Muscle of leg (tissue), 11 donors: ENCODE data around the gene ACSS1. TPM values are rescaled to one million over a fixed set of nuclear protein-coding genes. Genes with fewer than 3 reads are reported as not detected.

Experiments used
- DNase-seq: peaks from one replicate; pipeline ENCODE4 v3.0.0; 2013
- H3K27ac ChIP-seq: one replicate; pipeline ENCODE4 v1.5.1; 2013; ENCODE audit warnings: mild to moderate bottlenecking, low read length, control low read depth
- H3K27me3 ChIP-seq: one replicate; pipeline ENCODE4 v1.6.1; 2013; ENCODE audit warnings: low read length; ENCODE audit not compliant: control insufficient read depth, insufficient read depth
- H3K36me3 ChIP-seq: one replicate; pipeline ENCODE4 v1.6.1; 2013; ENCODE audit warnings: low read length; ENCODE audit not compliant: control insufficient read depth, insufficient read depth
- H3K4me1 ChIP-seq: one replicate; pipeline ENCODE4 v1.6.1; 2013; ENCODE audit warnings: low read length; ENCODE audit not compliant: control insufficient read depth, insufficient read depth
- H3K4me3 ChIP-seq: one replicate; pipeline ENCODE4 v1.5.1; 2013; ENCODE audit warnings: low read length, control low read depth
- H3K9me3 ChIP-seq: replicated peaks from 2 replicates; pipeline ENCODE4 v1.6.1; 2013; ENCODE audit warnings: low read depth, low read length; ENCODE audit not compliant: control insufficient read depth
- WGBS: methylation state at CpG from one replicate; pipeline ENCODE4 v1.1.5; 2013; ENCODE audit warnings: missing lambda C conversion rate; ENCODE audit not compliant: insufficient coverage; 5-methylcytosine and 5-hydroxymethylcytosine counted together
- polyA plus RNA-seq, 8 donors: library from polyadenylated mRNA; unstranded; fragments of 120-200 nt; gene quantifications; one replicate each; pipeline versions ENCODE4 v1.2.1 to v1.2.3, GENCODE V29; 2013; ENCODE audit warnings: inconsistent platforms in 1 of 8, low replicate concordance in 1 of 8; ENCODE audit not compliant: insufficient read length in 8 of 8, insufficient read depth in 1 of 8
- total RNA-seq: library from RNA; stranded (reverse); fragments of 120-200 nt; gene quantifications from one replicate; pipeline ENCODE4 v1.2.4, GENCODE V29; 2013

ACSS1 gene
- total and polyA plus RNA-seq, 9 donors = 10.5 to 28.9 (median 21.2) TPM

DNA sequence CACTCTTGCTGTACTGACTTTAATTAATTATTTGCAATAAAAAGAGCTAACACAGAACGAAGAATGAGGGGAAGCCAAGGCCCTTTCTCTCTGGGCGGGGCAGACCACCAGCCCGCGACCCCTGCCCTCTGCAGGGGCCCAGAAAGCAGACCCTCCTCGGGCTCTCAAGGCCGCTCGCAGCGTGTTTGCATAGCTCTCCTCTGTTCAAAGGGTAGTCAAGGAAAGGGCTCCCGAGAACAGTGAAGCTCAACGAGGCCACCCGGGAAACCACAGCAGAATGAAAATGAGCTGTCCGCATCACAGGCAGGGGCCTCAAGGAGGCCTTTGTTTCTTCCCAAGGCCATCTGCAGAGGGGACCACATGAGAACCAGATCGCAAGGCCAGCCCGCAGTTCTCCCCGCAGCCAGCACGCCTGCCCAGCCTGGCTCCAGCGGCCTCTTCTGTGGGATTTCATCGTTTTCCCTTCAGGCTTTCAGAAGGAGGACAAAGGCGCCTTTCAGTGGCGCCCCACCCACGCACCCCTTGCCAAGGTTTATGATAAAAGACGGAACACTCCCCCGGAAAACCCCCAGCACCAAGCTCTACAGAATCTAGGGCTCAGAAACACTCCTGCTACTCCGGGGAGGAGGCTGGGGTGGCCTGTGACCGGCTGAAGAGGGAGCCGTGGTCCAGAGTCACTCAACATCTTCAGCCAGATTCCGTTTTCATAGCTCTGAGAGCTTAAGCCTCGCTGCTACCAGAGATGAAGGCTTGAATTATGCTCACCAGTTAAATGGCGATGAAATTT lies 25.3 kb downstream of the ACSS1 start:
- H3K36me3 ChIP-seq = peaks cover 11% of the 10 kb centered on the region
- no peak overlapping the region for H3K4me3 ChIP-seq
- H3K27ac ChIP-seq = peak overlapping the region; percentile 55
- no peaks in the 10 kb centered on the region for H3K9me3 ChIP-seq
- no peaks in the 10 kb centered on the region for H3K27me3 ChIP-seq
- peak; percentile 69 for DNase-seq
- 45% methylated on average over 22 of the region's 29 CpGs for WGBS
- H3K4me1 ChIP-seq = peaks cover 39% of the 10 kb centered on the region

DNA sequence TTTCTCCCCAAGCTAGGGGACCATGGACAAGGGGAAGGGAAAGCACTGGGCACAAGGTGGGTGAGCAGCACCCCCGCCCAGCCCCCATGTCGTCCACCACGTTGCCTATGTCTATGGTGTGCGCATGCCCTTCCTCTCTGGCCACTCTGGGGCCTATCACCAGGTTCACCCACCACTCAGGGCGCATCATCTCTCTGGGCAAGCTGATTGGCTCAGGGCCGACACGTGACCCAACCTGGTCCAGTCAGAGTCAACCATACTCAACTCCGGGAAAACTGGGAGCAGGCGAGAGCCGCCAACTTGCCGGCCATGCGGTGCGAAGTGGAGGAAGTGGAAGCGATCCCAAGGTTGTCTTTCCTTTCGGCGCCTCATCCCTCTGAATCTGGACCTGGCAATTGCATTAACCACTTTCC lies 25.9 kb downstream of the ACSS1 start:
- H3K9me3 ChIP-seq = no peaks in the 10 kb centered on the region
- H3K36me3 ChIP-seq = peaks cover 11% of the 10 kb centered on the region
- H3K27ac ChIP-seq = peak overlapping the region; percentile 55
- DNase-seq = no peak
- H3K4me3 ChIP-seq = no peak overlapping the region
- peaks cover 33% of the 10 kb centered on the region for H3K4me1 ChIP-seq
- no peaks in the 10 kb centered on the region for H3K27me3 ChIP-seq
- 94% methylated on average over 13 of the region's 16 CpGs for WGBS

- 93% methylated on average over 2 of the region's 3 CpGs for WGBS
- Histone ChIP-seq H3K27me3 (no peaks in the 10 kb centered on the region), H3K27ac (no peak overlapping the region), H3K4me1 (peaks cover 28% of the 10 kb centered on the region), H3K36me3 (peaks cover 11% of the 10 kb centered on the region), H3K4me3 (no peak overlapping the region), H3K9me3 (no peaks in the 10 kb centered on the region)
- DNase-seq = no peak
Measured at GRCh38 chr20:25031241-25031640, 26.7 kb downstream of the ACSS1 start.

- WGBS = 73% methylated on average over 7 of the region's 8 CpGs
- Histone ChIP-seq H3K27me3 (no peaks in the 10 kb centered on the region), H3K4me1 (peaks cover 23% of the 10 kb centered on the region), H3K9me3 (no peaks in the 10 kb centered on the region), H3K36me3 (peaks cover 11% of the 10 kb centered on the region), H3K4me3 (no peak overlapping the region), H3K27ac (no peak overlapping the region)
- DNase-seq = no peak
Measured at GRCh38 chr20:25030649-25031207, 27.2 kb downstream of the ACSS1 start.

DNA sequence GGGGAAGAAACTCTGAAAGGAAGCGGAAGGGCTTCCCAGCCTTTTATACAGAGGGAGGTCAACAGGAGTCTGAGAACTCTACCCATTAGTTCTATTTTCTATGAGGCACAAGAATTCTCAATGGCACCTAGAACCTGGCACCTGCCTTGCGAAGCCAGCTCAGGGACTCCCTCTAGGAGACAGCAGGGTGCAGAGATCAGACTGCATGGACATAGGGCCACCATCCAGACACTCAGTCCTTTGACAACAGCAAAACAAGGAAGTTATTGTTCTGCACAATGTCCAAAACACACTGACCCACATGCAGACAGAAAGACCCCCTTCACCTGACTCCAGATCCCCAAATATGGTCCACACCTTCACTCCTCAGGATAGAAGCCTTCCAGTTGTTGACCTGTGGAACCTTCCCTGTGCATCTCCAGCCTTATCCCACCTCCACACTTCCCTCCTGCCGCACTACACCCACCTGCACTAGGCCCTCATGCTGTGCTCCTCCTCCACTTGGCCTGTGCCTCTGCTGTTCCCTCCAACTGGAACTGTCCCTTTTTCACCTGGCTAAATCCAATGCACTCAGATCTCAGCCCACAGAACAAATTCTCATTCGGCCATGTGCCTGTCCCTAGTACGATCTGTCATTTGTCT lies 27.8 kb downstream of the ACSS1 start:
- Histone ChIP-seq H3K9me3 (no peaks in the 10 kb centered on the region), H3K27me3 (no peaks in the 10 kb centered on the region), H3K4me3 (no peak overlapping the region), H3K36me3 (peaks cover 16% of the 10 kb centered on the region), H3K4me1 (peaks cover 26% of the 10 kb centered on the region), H3K27ac (no peak overlapping the region)
- DNase-seq = no peak
- WGBS = 93% methylated on average over 4 of the region's 5 CpGs

DNA sequence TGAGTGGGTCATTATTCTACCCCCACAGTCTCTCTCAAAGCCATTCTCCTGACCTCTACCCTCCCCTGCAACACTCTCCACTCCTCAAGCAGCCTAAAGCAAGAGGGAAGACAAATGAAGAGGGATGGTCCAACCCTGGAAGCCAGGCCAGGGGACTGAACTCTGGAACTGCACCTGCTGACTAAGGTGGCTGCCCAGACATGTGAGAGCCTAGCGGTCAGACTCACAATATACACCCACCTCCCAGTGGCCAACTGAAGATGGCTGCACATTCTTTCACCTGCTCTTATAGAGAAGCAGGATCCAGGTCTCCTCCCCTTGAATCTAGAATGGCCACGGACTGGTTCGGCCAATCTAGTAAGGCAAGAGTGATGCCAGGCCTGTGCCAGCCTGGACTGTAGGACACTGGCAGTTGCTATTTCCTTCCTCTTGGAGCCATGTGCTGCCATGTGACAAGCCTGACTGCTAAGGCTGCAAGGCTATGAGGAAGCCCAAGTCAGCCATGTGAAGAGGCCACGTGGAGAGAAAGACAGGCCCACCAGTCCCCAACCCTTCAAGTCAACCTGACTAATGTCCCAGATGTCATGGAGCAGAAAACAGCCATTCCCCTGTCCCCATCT lies 31.8 kb downstream of the ACSS1 start:
- Histone ChIP-seq H3K4me3 (no peak overlapping the region), H3K4me1 (peaks cover 3% of the 10 kb centered on the region), H3K27me3 (no peaks in the 10 kb centered on the region), H3K27ac (no peak overlapping the region), H3K9me3 (no peaks in the 10 kb centered on the region), H3K36me3 (peaks cover 31% of the 10 kb centered on the region)
- no peak for DNase-seq
- 89% methylated on average over 4 of the region's 4 CpGs for WGBS

DNA sequence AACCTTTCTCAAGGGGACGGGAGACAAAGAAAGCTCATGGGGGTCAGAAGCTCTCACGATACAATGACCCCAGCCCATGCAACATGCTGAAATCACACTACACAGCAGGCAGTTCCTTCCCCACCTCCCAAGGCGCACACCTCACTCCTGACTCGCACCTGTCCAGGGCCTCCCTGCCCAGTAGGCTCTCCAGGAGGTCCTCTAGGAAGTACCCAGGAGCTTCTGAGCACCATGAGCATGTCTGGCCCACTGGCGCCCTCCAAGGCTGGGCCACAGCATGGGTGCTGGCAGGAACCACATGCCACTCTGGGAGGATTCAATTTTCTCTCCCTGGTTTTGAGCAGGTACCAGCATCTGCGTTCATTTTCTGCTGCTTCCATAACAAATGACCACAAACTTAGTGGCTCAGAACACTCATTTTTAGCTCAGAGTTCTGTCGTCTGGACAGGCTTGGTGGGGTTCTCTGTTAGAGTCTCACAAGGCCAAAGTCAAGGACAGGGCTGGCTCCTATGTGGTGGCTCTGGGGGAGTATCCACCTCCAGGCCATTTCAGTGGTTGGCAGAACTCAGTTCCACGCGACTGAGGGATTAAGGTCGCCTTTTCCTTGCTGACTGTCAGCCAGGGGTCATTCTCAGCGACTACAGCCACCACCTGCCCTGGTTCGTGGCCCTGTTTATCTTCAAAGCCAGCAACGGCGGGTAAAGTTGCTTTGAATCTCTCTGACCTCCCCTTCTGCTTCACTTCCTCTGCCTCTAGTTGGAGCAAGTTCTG lies 32.7 kb downstream of the ACSS1 start:
- no peak for DNase-seq
- peaks cover 29% of the 10 kb centered on the region for H3K36me3 ChIP-seq
- WGBS = 97% methylated on average over 6 of the region's 14 CpGs
- no peaks in the 10 kb centered on the region for H3K27me3 ChIP-seq
- H3K9me3 ChIP-seq = no peaks in the 10 kb centered on the region
- H3K4me3 ChIP-seq = no peak overlapping the region
- peaks cover 3% of the 10 kb centered on the region for H3K4me1 ChIP-seq
- H3K27ac ChIP-seq = no peak overlapping the region

GRCh38 chr20:25024171-25024570 lies 33.8 kb downstream of the ACSS1 start:
- 81% methylated on average over 3 of the region's 4 CpGs for WGBS
- H3K4me1 ChIP-seq = peaks cover 3% of the 10 kb centered on the region
- no peak for DNase-seq

GRCh38 chr20:25023356-25023755 lies 34.6 kb downstream of the ACSS1 start:
- H3K27ac ChIP-seq = no peak overlapping the region
- no peaks in the 10 kb centered on the region for H3K27me3 ChIP-seq
- H3K4me1 ChIP-seq = peaks cover 3% of the 10 kb centered on the region
- no peak overlapping the region for H3K4me3 ChIP-seq
- WGBS = 94% methylated on average over 7 of the region's 10 CpGs
- DNase-seq = no peak
- peaks cover 37% of the 10 kb centered on the region for H3K36me3 ChIP-seq
- H3K9me3 ChIP-seq = no peaks in the 10 kb centered on the region

More at GRCh38 chr20:25024171-25024570, 33.8 kb downstream of the ACSS1 start:
- Histone ChIP-seq H3K9me3 (no peaks in the 10 kb centered on the region), H3K27ac (no peak overlapping the region), H3K36me3 (peaks cover 33% of the 10 kb centered on the region), H3K27me3 (no peaks in the 10 kb centered on the region), H3K4me3 (no peak overlapping the region)
